Hepatocyte (in vitro differentiated cells): ENCODE measurements around the gene FAM118A.
"Not testable (repeated sequence)": the region's sequence is repeated elsewhere in the genome, so short reads cannot be mapped to it uniquely, and the experiment has no call there.

Experiments used
- EZH2 ChIP-seq: fragments of 200-600 bp; sonication (generic); IDR thresholded peaks from 2 replicates; pipeline ENCODE4 v1.6.1; 2016; ENCODE audit warnings: antibody characterized with exemption, mild to moderate bottlenecking, borderline replicate concordance
- EZH2phosphoT487 ChIP-seq: fragments of 200-600 bp; sonication (generic); IDR thresholded peaks from one replicate; pipeline ENCODE4 v1.6.1; 2018; ENCODE audit warnings: antibody characterized with exemption, mild to moderate bottlenecking, low read depth, moderate library complexity; ENCODE audit not compliant: unreplicated experiment, severe bottlenecking
- TF ChIP-seq, protein P1 (sequence below): fragments of 200-600 bp; sonication (generic); IDR thresholded peaks from 2 replicates; pipeline ENCODE4 v1.5.1; 2016; ENCODE audit warnings: antibody characterized with exemption, mild to moderate bottlenecking; ENCODE audit not compliant: poor library complexity

DNA sequence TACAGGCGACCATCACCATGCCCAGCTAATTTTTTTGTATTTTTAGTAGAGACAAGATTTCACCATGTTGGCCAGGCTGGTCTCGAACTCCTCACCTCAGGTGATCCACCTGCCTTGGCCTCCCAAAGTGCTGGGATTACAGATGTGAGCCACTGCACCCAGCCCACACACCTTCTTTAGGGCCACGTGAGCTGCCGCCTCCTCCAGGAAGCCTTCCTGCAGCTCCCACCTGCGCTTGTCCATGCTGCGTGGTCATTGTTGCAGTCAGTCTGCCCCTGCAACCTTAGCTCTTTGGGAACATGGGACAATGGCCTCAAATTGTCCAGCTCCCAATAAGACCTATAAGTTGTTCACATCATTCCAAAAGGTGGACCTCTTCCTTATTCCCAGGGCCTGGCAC lies 14.7 kb upstream of the FAM118A start:
- TF ChIP-seq, protein P1, sequence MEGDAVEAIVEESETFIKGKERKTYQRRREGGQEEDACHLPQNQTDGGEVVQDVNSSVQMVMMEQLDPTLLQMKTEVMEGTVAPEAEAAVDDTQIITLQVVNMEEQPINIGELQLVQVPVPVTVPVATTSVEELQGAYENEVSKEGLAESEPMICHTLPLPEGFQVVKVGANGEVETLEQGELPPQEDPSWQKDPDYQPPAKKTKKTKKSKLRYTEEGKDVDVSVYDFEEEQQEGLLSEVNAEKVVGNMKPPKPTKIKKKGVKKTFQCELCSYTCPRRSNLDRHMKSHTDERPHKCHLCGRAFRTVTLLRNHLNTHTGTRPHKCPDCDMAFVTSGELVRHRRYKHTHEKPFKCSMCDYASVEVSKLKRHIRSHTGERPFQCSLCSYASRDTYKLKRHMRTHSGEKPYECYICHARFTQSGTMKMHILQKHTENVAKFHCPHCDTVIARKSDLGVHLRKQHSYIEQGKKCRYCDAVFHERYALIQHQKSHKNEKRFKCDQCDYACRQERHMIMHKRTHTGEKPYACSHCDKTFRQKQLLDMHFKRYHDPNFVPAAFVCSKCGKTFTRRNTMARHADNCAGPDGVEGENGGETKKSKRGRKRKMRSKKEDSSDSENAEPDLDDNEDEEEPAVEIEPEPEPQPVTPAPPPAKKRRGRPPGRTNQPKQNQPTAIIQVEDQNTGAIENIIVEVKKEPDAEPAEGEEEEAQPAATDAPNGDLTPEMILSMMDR, result not testable (repeated sequence)
- TF ChIP-seq EZH2phosphoT487, EZH2: not testable (repeated sequence)
